GM18519 (cell line): Measurements from ENCODE around the gene FNDC7.
"Not testable (repeated sequence)": the region's sequence is repeated elsewhere in the genome, so short reads cannot be mapped to it uniquely, and the experiment has no call there.

Source experiments
- ATAC-seq: cut with Tn5 transposase; IDR thresholded peaks from one replicate; pipeline ENCODE4 v1.9.1; 2021; ENCODE audit warnings: mild to moderate bottlenecking, moderate library complexity; ENCODE audit not compliant: unreplicated experiment, low FRiP score

FNDC7 gene

GRCh38 chr1:108692724-108693655 is 19.7 kb upstream of the FNDC7 start:
- peak; percentile 61 for ATAC-seq

GRCh38 chr1:108695535-108695934 is 17.2 kb upstream of the FNDC7 start:
- no peak for ATAC-seq

GRCh38 chr1:108699375-108700332 is 13.1 kb upstream of the FNDC7 start:
- ATAC-seq: no peak

GRCh38 chr1:108701176-108701849 is 11.4 kb upstream of the FNDC7 start:
- ATAC-seq: no peak

GRCh38 chr1:108702109-108702508 is 10.6 kb upstream of the FNDC7 start:
- not testable (repeated sequence) for ATAC-seq

- ATAC-seq: no peak
Observed at GRCh38 chr1:108703939-108704338, 8.8 kb upstream of the FNDC7 start.

GRCh38 chr1:108704496-108704895 is 8.2 kb upstream of the FNDC7 start:
- ATAC-seq: no peak

GRCh38 chr1:108706643-108707042 is 6.1 kb upstream of the FNDC7 start:
- ATAC-seq: no peak

GRCh38 chr1:108708691-108709660 is 3.7 kb upstream of the FNDC7 start:
- ATAC-seq: no peak

- ATAC-seq: no peak
Observed at GRCh38 chr1:108715932-108716331, 3.2 kb downstream of the FNDC7 start.

GRCh38 chr1:108716437-108717230 is 3.9 kb downstream of the FNDC7 start:
- ATAC-seq: no peak

GRCh38 chr1:108717774-108718316 is 5.1 kb downstream of the FNDC7 start:
- ATAC-seq: no peak

- ATAC-seq: no peak
Observed at GRCh38 chr1:108718927-108719655, 6.4 kb downstream of the FNDC7 start.

- no peak for ATAC-seq
Observed at GRCh38 chr1:108719656-108720435, 7.1 kb downstream of the FNDC7 start.

- no peak for ATAC-seq
Observed at GRCh38 chr1:108722292-108722691, 9.6 kb downstream of the FNDC7 start.

GRCh38 chr1:108725906-108726305 is 13.2 kb downstream of the FNDC7 start:
- no peak for ATAC-seq

- ATAC-seq: no peak
Observed at GRCh38 chr1:108728327-108728923, 15.7 kb downstream of the FNDC7 start.
